ENCODE measurements around the gene THSD8.

DNA sequence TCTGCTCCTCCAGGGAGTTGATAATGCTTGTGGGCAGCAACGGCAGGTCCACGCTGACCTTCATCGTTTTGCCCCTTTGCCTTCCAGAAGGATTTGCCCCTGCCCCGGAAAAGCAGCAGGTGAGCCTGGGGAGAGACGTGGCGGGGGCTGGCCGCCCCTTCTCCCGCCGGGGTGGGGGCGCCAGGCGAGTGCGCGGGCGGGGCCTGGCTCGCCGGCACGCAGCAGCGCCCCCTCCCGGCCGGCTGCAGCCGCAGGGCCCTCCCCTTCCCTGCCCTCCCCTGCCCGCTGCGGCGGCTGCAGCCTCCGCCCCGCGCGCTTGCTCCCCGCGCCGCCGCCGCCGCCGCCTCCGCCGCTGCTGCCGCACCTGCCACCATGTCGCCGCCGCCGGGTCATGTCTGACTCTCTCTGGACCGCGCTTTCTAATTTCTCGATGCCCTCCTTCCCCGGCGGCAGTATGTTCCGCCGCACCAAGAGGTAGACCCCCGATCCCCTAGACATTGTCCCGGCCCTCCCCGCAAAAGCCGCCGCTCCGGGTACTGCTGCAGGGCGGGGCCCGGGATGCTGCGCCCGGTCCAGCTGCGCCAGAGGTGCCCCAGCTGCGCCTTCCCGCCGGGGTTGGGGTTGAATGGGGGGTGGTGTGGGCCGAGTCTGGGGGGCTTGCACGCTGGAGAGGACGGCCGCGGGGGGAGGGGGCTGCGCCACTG lies 36.5 kb downstream of the THSD8 start, which contains the start of gene MAST1:
- TF ChIP-seq POLR2A (IDR thresholded peaks at IDR 0.05) (no peak), EP300 (IDR thresholded peaks at IDR 0.05) (no peak)
- TF ChIP-seq, protein P1, sequence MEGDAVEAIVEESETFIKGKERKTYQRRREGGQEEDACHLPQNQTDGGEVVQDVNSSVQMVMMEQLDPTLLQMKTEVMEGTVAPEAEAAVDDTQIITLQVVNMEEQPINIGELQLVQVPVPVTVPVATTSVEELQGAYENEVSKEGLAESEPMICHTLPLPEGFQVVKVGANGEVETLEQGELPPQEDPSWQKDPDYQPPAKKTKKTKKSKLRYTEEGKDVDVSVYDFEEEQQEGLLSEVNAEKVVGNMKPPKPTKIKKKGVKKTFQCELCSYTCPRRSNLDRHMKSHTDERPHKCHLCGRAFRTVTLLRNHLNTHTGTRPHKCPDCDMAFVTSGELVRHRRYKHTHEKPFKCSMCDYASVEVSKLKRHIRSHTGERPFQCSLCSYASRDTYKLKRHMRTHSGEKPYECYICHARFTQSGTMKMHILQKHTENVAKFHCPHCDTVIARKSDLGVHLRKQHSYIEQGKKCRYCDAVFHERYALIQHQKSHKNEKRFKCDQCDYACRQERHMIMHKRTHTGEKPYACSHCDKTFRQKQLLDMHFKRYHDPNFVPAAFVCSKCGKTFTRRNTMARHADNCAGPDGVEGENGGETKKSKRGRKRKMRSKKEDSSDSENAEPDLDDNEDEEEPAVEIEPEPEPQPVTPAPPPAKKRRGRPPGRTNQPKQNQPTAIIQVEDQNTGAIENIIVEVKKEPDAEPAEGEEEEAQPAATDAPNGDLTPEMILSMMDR (IDR thresholded peaks at IDR 0.05): peak; percentile 49 to 79 (median 66)
